Activated naive CD8-positive, alpha-beta T cell treated with anti-CD3 and anti-CD28 coated beads, Interleukin-2, amount 10 ng/mL, durations not matched to agents 7 days and 5 days (primary cell): Measurements from ENCODE around the gene CALHM5. TPM values are rescaled to one million over a fixed set of nuclear protein-coding genes. Genes with fewer than 3 reads are reported as not detected.

Source experiments
- ATAC-seq: fragments of 150-1000 bp; cut with Tn5 transposase; one replicate; pipeline ENCODE4 v1.10.0; 2021; ENCODE audit warnings: low read depth, moderate library complexity
- POLR2A ChIA-PET: fragments of 350-600 bp; sonication (Branson Sonifier 250); formaldehyde crosslinking; loops from one replicate; lab custom pipeline; 2021; ENCODE audit warnings: antibody characterized with exemption; lab: Charles Lee
- DNase-seq: peaks from one replicate; pipeline ENCODE4 v3.0.0; 2021
- H3K27ac Mint-ChIP-seq: one replicate; pipeline ENCODE4 v1.8.0; 2022; ENCODE audit warnings: mild to moderate bottlenecking, mixed read lengths
- H3K27me3 Mint-ChIP-seq: one replicate; pipeline ENCODE4 v1.8.0; 2022; ENCODE audit warnings: mild to moderate bottlenecking, moderate library complexity, mixed read lengths
- H3K36me3 Mint-ChIP-seq: one replicate; pipeline ENCODE4 v1.8.0; 2021; ENCODE audit warnings: mild to moderate bottlenecking, mixed read lengths
- H3K4me1 Mint-ChIP-seq: one replicate; pipeline ENCODE4 v1.8.0; 2021; ENCODE audit warnings: mixed read lengths
- H3K4me3 Mint-ChIP-seq: one replicate; pipeline ENCODE4 v1.8.0; 2022; ENCODE audit warnings: mild to moderate bottlenecking, moderate library complexity, mixed read lengths
- H3K9me3 Mint-ChIP-seq: one replicate; pipeline ENCODE4 v1.8.0; 2021; ENCODE audit warnings: mixed read lengths
- total RNA-seq, 2 experiments: library from RNA; stranded (reverse); gene quantifications; one replicate each; pipeline ENCODE4 v1.2.3, GENCODE V29; 2021

Gene CALHM5
- not detected for total RNA-seq

GRCh38 chr6:116511424-116512110, at the start of gene CALHM5:
CALHM5 (plus strand) TSS chr6:116511639; CDS start chr6:116511697, 58 bp downstream.
- Mint-ChIP-seq H3K4me3 (no peak within 1 kb of the TSS), H3K4me1 (no peaks in the 10 kb centered on the region), H3K36me3 (no peaks in the 10 kb centered on the region), H3K27ac (no peak within 1 kb of the TSS), H3K27me3 (peaks cover 24% of the 10 kb centered on the region), H3K9me3 (no peaks in the 10 kb centered on the region)
- no peak for ATAC-seq
- POLR2A ChIA-PET, result no interaction called here
- no peak for DNase-seq

- peaks cover 6% of the 10 kb centered on the region for H3K36me3 Mint-ChIP-seq
- DNase-seq, result peak; percentile 78
- peak overlapping the region; percentile 77 for H3K4me3 Mint-ChIP-seq
- peak; percentile 91 for ATAC-seq
- H3K4me1 Mint-ChIP-seq, result peaks cover 40% of the 10 kb centered on the region
- H3K27me3 Mint-ChIP-seq, result peaks cover 19% of the 10 kb centered on the region
- POLR2A ChIA-PET, result interaction anchor here (0.6 kb wide), 1 partner anchor 146 kb away, joined by 4 read pairs; no protein-coding TSS in a partner anchor
- no peaks in the 10 kb centered on the region for H3K9me3 Mint-ChIP-seq
- peak overlapping the region; percentile 77 for H3K27ac Mint-ChIP-seq
Observed at GRCh38 chr6:116461932-116462885, 49.2 kb upstream of the CALHM5 start.

- no peak for DNase-seq
- no peak for ATAC-seq
- POLR2A ChIA-PET, result no interaction called here
- Mint-ChIP-seq H3K36me3 (peaks cover 6% of the 10 kb centered on the region), H3K4me3 (peak overlapping the region; percentile 77), H3K27ac (no peak overlapping the region), H3K27me3 (peaks cover 22% of the 10 kb centered on the region), H3K9me3 (no peaks in the 10 kb centered on the region), H3K4me1 (peaks cover 35% of the 10 kb centered on the region)
Observed at GRCh38 chr6:116463301-116463700, 48.1 kb upstream of the CALHM5 start.

- H3K36me3 Mint-ChIP-seq, result peaks cover 6% of the 10 kb centered on the region
- POLR2A ChIA-PET, result no interaction called here
- DNase-seq (no peak), ATAC-seq (no peak)
- peak overlapping the region; percentile 16 for H3K4me3 Mint-ChIP-seq
- no peak overlapping the region for H3K27ac Mint-ChIP-seq
- H3K4me1 Mint-ChIP-seq, result peaks cover 28% of the 10 kb centered on the region
- no peaks in the 10 kb centered on the region for H3K9me3 Mint-ChIP-seq
- peaks cover 24% of the 10 kb centered on the region for H3K27me3 Mint-ChIP-seq
Observed at GRCh38 chr6:116465246-116465645, 46.2 kb upstream of the CALHM5 start.

GRCh38 chr6:116467096-116467495, 44.3 kb upstream of the CALHM5 start:
- POLR2A ChIA-PET, result no interaction called here
- ATAC-seq (no peak), DNase-seq (no peak)
- peaks cover 27% of the 10 kb centered on the region for H3K27me3 Mint-ChIP-seq
- no peak overlapping the region for H3K27ac Mint-ChIP-seq
- peaks cover 6% of the 10 kb centered on the region for H3K36me3 Mint-ChIP-seq
- H3K4me1 Mint-ChIP-seq, result peaks cover 15% of the 10 kb centered on the region
- no peaks in the 10 kb centered on the region for H3K9me3 Mint-ChIP-seq
- H3K4me3 Mint-ChIP-seq, result no peak overlapping the region

- Mint-ChIP-seq H3K27ac (no peak overlapping the region), H3K4me1 (peaks cover 14% of the 10 kb centered on the region), H3K4me3 (no peak overlapping the region), H3K36me3 (peaks cover 6% of the 10 kb centered on the region), H3K27me3 (peaks cover 25% of the 10 kb centered on the region), H3K9me3 (no peaks in the 10 kb centered on the region)
- POLR2A ChIA-PET, result no interaction called here
- no peak for ATAC-seq
- DNase-seq, result no peak
Observed at GRCh38 chr6:116467514-116467913, 43.9 kb upstream of the CALHM5 start.

GRCh38 chr6:116468293-116468692, 43.1 kb upstream of the CALHM5 start:
- Mint-ChIP-seq H3K27ac (no peak overlapping the region), H3K36me3 (peaks cover 6% of the 10 kb centered on the region), H3K4me3 (no peak overlapping the region), H3K4me1 (peaks cover 12% of the 10 kb centered on the region), H3K9me3 (no peaks in the 10 kb centered on the region), H3K27me3 (peaks cover 19% of the 10 kb centered on the region)
- ATAC-seq (no peak), DNase-seq (no peak)
- POLR2A ChIA-PET, result no interaction called here

- H3K4me3 Mint-ChIP-seq, result no peak overlapping the region
- POLR2A ChIA-PET, result no interaction called here
Observed at GRCh38 chr6:116471531-116471930, 39.9 kb upstream of the CALHM5 start.

GRCh38 chr6:116472706-116473105, 38.7 kb upstream of the CALHM5 start:
- DNase-seq (no peak), ATAC-seq (no peak)
- H3K4me1 Mint-ChIP-seq, result peaks cover 21% of the 10 kb centered on the region
- H3K27ac Mint-ChIP-seq, result no peak overlapping the region
- H3K9me3 Mint-ChIP-seq, result peaks cover 2% of the 10 kb centered on the region
- no peak overlapping the region for H3K4me3 Mint-ChIP-seq
- POLR2A ChIA-PET, result no interaction called here
- peaks cover 19% of the 10 kb centered on the region for H3K27me3 Mint-ChIP-seq
- H3K36me3 Mint-ChIP-seq, result peaks cover 4% of the 10 kb centered on the region

More at GRCh38 chr6:116471531-116471930, 39.9 kb upstream of the CALHM5 start:
- DNase-seq (no peak), ATAC-seq (no peak)
- H3K4me1 Mint-ChIP-seq, result peaks cover 19% of the 10 kb centered on the region
- peaks cover 18% of the 10 kb centered on the region for H3K27me3 Mint-ChIP-seq
- H3K9me3 Mint-ChIP-seq, result no peaks in the 10 kb centered on the region
- peaks cover 4% of the 10 kb centered on the region for H3K36me3 Mint-ChIP-seq
- no peak overlapping the region for H3K27ac Mint-ChIP-seq

GRCh38 chr6:116475141-116475540, 36.3 kb upstream of the CALHM5 start:
- ATAC-seq (no peak), DNase-seq (no peak)
- POLR2A ChIA-PET, result no interaction called here
- H3K9me3 Mint-ChIP-seq, result peaks cover 5% of the 10 kb centered on the region
- peaks cover 23% of the 10 kb centered on the region for H3K4me1 Mint-ChIP-seq
- H3K36me3 Mint-ChIP-seq, result peaks cover 6% of the 10 kb centered on the region
- peaks cover 24% of the 10 kb centered on the region for H3K27me3 Mint-ChIP-seq
- peak overlapping the region; percentile 37 for H3K27ac Mint-ChIP-seq
- peak overlapping the region; percentile 29 for H3K4me3 Mint-ChIP-seq

GRCh38 chr6:116476002-116476678, 35.3 kb upstream of the CALHM5 start:
- H3K4me1 Mint-ChIP-seq, result peaks cover 23% of the 10 kb centered on the region
- POLR2A ChIA-PET, result no interaction called here
- peaks cover 6% of the 10 kb centered on the region for H3K36me3 Mint-ChIP-seq
- H3K27ac Mint-ChIP-seq, result peak overlapping the region; percentile 37
- H3K27me3 Mint-ChIP-seq, result peaks cover 24% of the 10 kb centered on the region
- H3K9me3 Mint-ChIP-seq, result peaks cover 5% of the 10 kb centered on the region
- ATAC-seq, result peak; percentile 100
- H3K4me3 Mint-ChIP-seq, result peak overlapping the region; percentile 52
- DNase-seq, result no peak

GRCh38 chr6:116482780-116483179, 28.7 kb upstream of the CALHM5 start:
- Mint-ChIP-seq H3K27ac (no peak overlapping the region), H3K4me1 (peaks cover 2% of the 10 kb centered on the region), H3K9me3 (peaks cover 3% of the 10 kb centered on the region), H3K27me3 (peaks cover 41% of the 10 kb centered on the region), H3K4me3 (no peak overlapping the region), H3K36me3 (peaks cover 2% of the 10 kb centered on the region)
- DNase-seq, result no peak
- no peak for ATAC-seq
- POLR2A ChIA-PET, result no interaction called here

- Mint-ChIP-seq H3K36me3 (peaks cover under 1% of the 10 kb centered on the region), H3K9me3 (peaks cover 1% of the 10 kb centered on the region), H3K4me1 (peaks cover under 1% of the 10 kb centered on the region), H3K4me3 (no peak overlapping the region), H3K27ac (no peak overlapping the region), H3K27me3 (peaks cover 35% of the 10 kb centered on the region)
- ATAC-seq (no peak), DNase-seq (no peak)
- POLR2A ChIA-PET, result no interaction called here
Observed at GRCh38 chr6:116483616-116484015, 27.8 kb upstream of the CALHM5 start.
